Transverse colon (tissue), 4 donors: Measurements from ENCODE around the gene POMGNT1.
"Not testable (repeated sequence)": the region's sequence is repeated elsewhere in the genome, so short reads cannot be mapped to it uniquely, and the experiment has no call there.

Experiments used
- POLR2A ChIP-seq: fragments of 450-650 bp; IDR thresholded peaks from one replicate; pipeline ENCODE4 v1.6.1; 2016; ENCODE audit warnings: antibody characterized with exemption, mild to moderate bottlenecking, moderate library complexity
- POLR2AphosphoS5 ChIP-seq, 3 donors: sonication (generic); formaldehyde crosslinking; IDR thresholded peaks; one replicate each; pipeline ENCODE4 v1.6.1; 2016; ENCODE audit warnings: antibody characterized with exemption in 3 of 3
- TF ChIP-seq, protein P1 (sequence below), 5 experiments: fragments of 200-600 bp in 3 of 5; fragments of 450-650 bp in 2 of 5; sonication (generic) in 3 of 5; IDR thresholded peaks; 1 replicate in 2 of 5; 2 replicates in 3 of 5; pipeline ENCODE4 v1.5.1; 2016 to 2017; ENCODE audit warnings: antibody characterized with exemption in 5 of 5, inconsistent platforms in 3 of 5, mild to moderate bottlenecking in 2 of 5, moderate library complexity in 1 of 5

DNA sequence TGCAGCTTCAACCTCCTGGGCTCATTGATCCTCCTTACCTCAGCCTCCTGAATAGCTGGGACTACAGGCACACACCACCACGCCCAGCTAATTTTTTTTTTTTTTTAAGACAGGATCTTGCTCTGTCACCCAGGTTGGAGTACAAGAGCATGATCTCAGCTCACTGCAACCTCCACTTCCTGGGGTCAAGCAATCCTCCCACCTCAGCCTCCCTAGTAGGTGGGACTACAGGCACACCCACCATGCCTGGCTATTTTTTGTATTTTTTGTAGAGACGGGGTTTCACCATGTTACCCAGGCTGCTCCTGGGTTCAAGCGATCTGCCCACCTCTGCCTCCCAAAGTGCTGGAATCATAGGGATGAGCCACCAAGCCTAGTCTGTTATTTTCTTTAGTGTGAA, 45.6 kb upstream of the POMGNT1 start:
- TF ChIP-seq, protein P1, sequence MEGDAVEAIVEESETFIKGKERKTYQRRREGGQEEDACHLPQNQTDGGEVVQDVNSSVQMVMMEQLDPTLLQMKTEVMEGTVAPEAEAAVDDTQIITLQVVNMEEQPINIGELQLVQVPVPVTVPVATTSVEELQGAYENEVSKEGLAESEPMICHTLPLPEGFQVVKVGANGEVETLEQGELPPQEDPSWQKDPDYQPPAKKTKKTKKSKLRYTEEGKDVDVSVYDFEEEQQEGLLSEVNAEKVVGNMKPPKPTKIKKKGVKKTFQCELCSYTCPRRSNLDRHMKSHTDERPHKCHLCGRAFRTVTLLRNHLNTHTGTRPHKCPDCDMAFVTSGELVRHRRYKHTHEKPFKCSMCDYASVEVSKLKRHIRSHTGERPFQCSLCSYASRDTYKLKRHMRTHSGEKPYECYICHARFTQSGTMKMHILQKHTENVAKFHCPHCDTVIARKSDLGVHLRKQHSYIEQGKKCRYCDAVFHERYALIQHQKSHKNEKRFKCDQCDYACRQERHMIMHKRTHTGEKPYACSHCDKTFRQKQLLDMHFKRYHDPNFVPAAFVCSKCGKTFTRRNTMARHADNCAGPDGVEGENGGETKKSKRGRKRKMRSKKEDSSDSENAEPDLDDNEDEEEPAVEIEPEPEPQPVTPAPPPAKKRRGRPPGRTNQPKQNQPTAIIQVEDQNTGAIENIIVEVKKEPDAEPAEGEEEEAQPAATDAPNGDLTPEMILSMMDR (IDR thresholded peaks at IDR 0.05), result not testable (repeated sequence)
- TF ChIP-seq POLR2A; POLR2AphosphoS5 (IDR thresholded peaks at IDR 0.05): not testable (repeated sequence)
